NCI-H526 treated with DMSO at 0.1 percent for 48 hours (cell line): Measurements from ENCODE around the gene IQCN.
"Not testable (repeated sequence)": the region's sequence is repeated elsewhere in the genome, so short reads cannot be mapped to it uniquely, and the experiment has no call there.

Source experiments
- DNase-seq: peaks from one replicate; lab custom pipeline; 2025; lab: John Stamatoyannopoulos, UW

Gene IQCN

DNA sequence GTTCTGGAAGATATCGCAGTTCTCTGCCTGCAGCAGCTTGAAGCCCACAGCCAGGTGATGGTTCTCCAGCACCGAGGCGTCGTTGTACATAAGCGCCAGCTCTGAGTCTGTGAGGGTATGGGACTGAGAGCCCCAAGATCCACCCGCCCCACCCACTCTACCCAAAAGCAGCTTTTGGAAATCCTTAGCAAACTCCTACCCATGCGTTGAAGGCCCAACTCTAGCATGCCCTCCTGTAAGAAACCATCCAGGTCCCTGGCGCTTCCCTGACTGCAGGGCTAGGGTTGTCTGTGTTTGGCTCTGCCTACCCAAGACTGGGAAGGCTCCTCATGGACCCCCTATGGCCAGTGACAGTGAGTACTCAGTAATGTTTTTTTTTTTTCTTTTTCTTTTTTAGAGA is 57.5 kb downstream of the IQCN start:
- DNase-seq: no peak

GRCh38 chr19:18214779-18215433 is 59.3 kb downstream of the IQCN start:
- DNase-seq: no peak

GRCh38 chr19:18211683-18212082 is 62.6 kb downstream of the IQCN start:
- no peak for DNase-seq

GRCh38 chr19:18209912-18210311 is 64.3 kb downstream of the IQCN start:
- DNase-seq: not testable (repeated sequence)

DNA sequence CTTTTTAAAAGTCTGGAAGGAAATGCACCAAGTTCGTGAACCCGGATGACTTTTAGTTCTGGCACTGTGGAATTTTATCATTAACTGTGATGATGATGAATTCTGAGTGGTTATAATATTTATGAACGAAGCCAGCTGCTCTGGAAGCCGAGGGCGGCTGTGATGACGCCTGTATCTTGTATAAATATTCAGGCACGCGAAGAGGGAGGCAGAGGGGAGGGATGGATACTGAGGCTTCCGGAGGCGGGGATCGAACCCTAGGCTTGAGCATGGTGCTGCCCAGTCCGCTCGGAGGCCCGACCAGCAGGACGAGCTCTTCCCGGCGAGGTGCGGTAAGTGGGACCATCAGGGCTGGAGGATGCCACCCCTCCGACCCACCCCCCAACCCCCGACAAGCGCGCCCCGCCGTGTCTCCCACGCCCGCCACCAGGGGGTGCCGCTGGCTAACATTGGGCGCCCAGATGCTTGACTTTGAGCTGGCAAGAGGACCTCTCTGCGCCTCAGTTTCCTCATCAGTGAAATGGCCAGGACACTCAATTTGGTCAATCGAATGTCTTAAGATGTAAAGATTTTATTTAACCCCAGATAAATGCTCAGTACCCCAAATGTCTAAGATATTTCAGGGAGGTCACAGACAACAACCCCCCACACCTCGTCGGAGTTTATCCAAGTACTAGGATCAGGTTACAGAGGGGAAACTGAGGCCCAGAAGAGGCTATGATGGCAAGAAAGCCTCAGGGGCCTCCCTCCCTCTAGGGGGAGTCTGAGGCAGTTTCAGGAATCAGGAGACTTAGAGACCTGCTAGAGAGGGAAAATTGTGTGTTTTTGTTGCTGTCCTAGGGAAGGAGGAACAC is 65.9 kb downstream of the IQCN start:
- DNase-seq: no peak
